Pons (tissue), 1 donor: ENCODE data around the gene CLRN2.
"Not testable (repeated sequence)": the region's sequence is repeated elsewhere in the genome, so short reads cannot be mapped to it uniquely, and the experiment has no call there.

ENCODE experiments used
- DNase-seq: peaks from one replicate; pipeline ENCODE4 v3.0.0-alpha.2; 2016; ENCODE audit warnings: low spot score

Gene CLRN2

DNA sequence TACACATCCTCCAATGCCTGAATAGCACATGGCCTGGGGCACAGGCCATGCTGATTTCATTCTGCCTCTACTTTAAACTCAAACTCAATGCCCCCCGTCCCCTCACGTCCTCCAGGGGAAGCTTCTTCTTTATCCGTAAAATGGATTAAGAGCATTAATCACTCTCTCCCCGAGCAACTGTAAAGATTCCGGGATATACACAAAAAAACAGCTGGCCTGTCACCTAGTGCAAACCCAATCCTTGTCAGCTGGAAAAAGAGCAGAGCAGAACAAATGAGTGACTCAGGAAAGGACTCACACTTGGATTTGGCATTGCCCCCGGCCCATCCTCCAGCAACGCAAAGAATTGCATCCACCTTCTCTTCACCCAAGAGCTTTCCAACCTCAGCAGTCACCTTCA, 10.9 kb upstream of the CLRN2 start:
- DNase-seq: no peak

DNA sequence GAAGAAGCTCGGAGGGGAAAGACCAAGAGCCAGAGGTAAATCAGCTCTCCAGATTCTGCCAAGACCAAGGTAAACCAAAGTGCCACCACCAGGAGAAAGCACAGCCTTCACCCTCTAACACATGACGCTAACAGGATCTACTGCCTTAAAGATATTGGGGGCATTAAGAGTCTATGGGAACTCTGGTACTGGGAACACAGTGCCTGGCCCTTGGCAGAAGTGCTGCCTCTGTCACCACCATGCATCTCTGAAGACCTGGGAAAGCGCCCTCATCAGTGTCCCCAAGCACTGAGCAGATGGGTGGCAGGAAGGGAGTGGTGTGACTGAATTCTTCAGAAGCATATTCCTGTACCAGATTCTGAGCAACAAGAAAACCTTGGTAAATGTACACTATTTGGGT, 4.4 kb upstream of the CLRN2 start:
- peak; percentile 62 for DNase-seq

DNA sequence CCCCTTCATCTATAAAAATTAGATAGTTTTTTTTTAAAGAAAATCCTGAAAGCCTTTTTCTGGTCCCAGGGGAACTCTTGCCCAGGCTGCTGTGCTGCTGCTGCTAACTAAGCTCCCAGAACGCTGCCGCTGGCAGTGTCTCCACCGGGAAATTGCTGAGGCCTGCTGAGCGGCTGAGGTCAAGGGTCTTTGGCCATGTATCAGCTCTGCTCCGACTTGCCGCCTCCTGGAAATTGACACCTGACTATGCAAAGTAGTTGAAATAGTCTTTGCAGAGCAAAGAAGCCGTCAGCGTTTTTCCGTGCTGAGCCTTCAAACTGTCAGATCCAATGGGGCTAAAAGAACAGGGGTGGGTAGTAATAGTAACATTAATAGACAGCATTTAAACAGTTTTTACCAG, 3.9 kb upstream of the CLRN2 start:
- peak; percentile 54 for DNase-seq

DNA sequence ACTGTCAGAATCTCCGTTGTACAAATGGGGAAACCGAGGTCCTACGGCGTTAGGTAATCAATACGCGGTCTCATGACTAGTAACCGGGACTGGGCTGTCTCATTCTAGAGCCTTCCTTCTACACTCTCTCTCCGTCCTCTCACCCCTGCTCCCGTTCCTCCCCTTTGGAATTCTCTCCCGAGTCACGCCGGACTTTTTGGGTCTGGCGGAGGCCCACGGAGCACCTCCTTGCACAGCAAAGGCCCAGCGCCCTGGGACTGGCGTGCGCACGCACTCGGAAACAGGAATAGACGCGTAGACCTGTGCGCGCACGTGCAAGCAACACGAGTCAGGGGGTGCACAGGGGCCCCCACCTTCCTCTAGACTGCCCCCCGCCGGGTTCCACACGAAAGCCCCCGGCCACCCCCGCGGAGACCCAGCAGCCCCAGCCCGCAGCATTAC, 3.4 kb upstream of the CLRN2 start:
- DNase-seq: no peak

DNA sequence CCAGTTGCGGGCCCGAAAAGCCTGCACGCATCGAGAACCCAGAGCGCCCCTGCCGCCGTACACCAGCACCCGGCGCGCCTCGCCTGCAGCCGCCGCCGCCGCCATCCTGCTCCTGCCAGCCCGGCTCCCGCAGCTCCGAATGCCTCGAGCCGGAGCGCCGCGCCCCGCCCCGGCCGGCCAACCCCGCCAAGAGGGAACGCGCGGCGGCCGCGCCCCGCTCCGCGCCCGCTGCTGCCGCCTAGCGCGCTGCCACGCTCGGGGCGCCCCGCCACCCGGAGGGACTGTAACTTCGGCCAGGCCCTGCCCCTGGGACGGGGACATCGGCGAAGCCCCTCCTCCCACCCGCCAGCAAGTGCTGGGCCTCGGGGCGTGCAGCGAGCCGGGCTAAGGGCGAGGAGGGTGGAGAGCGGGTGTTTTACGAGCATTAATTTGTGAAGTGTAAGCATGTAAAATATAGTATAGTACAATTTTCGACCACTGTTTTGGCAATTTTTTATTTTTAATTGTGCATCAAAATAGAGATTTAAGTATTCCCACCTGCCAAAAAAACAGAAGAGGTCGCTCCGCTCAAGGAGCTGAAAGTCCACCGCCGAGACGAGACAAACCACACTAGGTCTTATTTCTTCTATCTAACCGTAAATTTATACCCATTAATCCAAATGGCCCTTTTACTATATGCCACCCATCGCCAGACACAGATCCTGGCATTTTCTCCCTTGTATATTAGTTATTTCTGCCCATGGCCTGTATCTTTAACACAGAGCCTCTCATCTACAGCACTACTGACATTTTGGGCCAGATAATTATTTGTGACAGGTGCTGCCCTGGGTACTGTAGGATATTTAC, 2.8 kb upstream of the CLRN2 start, which contains the start of gene QDPR:
TSS of gene QDPR (minus strand) at position 141 of the 846 bp plus-strand sequence. CDS start at position 105, 36 bp downstream.
- peak; percentile 89 for DNase-seq

DNA sequence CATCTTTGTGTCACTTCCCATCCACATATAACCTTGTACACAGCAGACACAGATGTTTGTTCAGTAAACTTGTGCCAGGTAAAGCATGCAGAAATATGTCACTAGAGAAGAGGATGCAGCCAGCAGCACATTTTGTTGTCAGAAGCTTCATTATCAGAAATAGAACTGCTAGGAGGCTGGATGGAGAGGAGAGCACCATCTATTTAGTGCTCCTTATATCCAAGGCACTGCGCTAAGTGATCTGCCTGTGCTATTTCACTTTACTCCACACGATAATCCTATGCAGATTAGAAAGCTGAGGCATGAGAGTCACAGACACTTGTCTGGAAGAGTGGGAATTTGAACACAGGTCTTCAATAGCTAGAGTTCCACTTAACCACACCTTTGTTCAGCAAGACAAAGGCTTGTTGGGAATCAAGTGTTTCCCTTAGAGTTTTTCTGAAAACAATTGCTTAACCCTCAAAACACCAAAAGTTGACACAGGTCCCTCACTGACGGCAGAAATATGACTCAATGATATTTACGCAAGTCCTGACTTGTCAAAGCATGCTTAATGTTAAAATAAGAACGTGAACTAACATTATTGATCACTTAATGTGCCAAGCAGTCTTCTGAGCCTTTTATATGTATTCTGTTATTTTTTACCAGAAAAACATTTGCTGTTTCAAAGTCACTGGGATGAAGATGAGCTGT, 1.8 kb upstream of the CLRN2 start:
- peak; percentile 56 for DNase-seq

DNA sequence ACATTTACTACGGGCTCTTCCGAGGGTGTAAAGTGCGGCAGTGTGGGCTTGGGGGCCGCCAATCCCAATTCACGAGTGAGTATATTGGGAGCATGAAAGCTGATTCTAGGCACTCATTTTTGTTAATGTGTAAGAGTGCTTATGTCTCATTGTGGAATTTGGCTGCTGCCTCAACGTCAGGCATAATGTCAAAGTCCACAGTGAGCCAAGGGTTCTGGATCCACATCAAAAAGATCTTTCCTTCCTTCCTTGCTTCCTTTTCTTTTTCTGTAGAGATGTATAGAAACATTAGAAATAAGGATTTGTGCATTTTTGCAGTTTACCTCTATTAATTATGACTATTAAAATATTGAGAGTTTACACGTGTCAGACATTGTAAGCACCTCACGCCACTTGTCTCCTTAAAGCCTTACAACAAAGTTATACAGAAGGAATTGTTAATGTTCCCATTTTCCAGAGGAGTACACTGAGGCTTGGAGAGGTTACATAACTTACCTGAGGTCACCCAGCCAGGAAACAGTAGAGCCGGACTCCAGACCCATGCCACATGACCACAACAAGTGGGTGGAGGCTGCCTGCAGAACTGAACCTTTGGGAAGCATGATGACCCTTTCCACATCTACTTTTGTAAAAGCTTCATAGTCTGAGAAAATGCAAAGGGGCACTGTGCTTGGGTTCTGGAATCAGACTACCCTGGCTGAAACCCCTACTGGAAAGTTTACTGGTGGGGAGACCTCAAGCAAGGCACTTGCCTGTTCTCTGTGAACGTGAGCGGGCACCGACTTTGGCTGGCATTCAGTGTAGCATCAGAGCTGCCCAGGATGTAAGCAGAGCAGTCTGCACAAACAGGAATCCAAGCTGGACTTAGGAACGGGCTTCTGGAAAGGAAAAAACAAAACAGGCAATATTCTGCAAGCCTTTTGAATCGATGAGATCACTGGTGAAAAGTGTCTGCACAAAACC, 761 bp downstream of the CLRN2 start:
- no peak for DNase-seq

DNA sequence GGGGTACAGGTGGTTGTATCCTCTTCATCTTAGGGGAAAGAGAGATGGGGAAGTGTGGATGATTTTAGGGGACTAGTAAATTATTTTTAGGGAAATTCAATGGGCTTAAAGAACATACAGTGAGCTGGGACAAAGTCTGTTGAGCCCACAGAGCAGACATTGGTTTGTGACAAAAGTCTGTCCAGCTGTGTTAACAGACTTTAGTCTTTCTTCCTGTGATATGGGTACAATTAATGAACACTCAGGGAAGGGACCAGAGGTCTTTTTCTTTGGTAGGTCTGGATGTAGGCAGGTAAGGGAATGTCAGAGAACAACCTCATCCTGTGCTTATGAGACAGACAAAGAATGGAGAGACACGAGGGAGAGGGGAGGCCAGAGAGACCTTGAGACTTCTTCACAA, 2.0 kb downstream of the CLRN2 start:
- no peak for DNase-seq

DNA sequence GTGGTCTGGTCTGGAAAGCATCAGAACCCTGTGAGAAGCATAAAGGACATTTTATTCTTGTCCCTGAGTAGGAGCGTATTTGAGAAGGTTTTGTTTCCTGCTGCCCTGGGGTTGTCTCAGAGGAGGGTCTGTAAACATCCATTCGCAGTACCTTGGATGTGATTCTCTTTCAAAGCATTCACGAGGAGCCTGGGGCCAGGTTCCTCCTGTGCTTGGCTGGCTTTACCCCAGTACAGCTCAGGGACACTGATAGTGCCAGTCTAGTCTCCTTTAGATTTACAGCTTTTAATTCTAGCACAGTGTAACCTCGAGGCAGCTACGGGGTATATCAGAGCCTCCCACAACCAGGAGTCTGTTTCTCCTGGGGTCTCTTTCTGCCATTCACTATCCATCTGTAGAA, 2.7 kb downstream of the CLRN2 start:
- DNase-seq: no peak

DNA sequence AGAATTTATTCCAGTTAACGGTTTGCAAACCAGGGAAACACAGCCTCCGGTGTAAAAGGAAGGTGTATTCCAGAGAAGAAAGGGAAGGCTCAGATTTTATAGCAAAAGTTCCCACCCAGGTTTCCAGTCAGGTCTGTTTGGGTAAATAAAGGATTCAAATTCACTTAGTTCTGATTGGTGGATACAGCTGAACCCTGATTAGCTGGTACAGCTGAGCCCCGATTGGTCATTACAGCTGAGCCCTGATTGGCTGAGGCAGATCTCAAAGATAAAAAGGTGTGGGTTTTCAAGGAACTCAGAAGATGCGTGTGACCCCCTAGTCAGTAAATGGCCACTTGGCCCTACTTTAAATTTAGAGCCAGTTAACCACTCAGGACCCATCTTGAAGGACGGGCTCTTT, 6.6 kb downstream of the CLRN2 start:
- no peak for DNase-seq

DNA sequence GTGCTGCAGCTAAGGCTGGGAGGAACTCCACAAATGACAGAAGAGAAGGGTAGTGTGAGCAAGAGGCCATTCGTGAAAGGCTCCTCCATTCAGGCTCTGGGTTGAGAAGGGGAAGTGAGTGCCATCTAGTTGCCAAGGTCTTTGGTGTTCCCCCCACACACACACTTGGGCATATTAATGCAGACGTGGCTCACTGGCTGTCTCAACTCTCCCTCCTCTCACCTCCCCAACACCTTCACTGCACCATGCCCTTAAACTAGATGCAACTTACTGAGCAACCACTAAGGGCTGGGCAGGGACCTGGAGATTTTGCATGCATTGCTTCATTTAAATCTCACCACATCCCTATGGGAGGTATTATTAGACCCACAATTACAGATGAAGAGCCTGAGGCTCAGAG, 8.7 kb downstream of the CLRN2 start:
- DNase-seq: no peak

DNA sequence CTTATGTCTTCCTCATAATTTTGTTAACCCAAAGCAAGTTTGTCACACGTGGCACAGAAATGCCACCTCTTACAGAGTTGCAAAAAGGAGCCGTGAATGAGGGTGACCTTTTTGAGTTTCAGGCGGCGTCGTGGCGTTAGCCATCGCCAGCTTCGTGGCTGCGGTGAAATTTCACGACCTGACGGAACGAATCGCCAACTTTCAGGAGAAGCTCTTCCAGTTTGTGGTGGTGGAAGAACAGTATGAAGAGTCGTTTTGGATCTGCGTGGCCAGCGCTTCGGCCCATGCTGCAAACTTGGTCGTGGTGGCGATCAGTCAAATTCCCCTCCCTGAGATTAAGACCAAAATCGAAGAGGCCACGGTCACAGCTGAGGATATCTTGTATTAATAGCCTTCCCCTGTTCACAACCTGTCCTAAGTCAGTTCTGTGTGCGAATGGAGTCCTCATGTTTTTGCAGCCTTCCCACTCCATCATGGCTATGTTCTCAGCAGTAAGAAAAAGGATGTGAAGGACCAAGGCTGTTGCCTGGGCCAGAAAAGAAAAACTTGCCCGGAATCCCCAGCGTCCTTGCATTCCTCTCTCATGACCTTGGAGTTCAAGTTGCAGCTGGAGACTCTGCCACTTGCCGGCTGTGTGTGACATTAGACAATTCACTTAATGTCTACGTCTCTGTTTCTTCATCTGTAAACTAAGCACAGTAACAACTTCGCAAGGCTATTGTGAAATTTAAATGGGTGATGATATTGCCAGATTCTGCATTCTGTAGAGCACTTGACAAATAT, 11.9 kb downstream of the CLRN2 start:
- DNase-seq: no peak

DNA sequence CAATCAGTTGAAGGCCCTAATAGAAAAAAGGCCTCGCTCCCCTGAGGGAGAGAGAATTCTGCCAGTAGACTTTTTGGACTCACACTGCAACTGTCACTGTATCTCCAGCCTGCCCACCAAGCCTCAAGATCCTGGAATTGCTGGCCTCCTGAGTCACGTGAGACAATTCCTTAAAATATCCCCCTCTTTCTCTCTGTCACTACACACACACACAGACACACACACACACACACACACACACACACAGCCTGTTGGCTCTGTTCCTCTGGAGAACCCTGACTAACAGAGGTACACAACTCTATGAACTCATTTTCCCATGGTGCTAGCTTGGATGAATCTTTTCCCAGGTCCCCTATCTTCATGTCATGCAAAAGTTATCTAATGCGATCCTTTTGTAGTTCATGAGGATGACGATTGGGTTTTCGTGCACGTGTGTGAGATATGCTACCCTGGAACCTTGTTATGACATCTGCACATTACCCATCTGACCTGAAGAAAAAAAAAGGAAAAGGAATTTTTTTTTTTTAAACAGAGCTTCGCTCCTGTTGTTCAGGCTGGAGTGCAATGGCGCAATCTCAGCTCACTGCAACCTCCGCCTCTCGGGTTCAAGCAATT, 13.7 kb downstream of the CLRN2 start:
- DNase-seq: no peak

DNA sequence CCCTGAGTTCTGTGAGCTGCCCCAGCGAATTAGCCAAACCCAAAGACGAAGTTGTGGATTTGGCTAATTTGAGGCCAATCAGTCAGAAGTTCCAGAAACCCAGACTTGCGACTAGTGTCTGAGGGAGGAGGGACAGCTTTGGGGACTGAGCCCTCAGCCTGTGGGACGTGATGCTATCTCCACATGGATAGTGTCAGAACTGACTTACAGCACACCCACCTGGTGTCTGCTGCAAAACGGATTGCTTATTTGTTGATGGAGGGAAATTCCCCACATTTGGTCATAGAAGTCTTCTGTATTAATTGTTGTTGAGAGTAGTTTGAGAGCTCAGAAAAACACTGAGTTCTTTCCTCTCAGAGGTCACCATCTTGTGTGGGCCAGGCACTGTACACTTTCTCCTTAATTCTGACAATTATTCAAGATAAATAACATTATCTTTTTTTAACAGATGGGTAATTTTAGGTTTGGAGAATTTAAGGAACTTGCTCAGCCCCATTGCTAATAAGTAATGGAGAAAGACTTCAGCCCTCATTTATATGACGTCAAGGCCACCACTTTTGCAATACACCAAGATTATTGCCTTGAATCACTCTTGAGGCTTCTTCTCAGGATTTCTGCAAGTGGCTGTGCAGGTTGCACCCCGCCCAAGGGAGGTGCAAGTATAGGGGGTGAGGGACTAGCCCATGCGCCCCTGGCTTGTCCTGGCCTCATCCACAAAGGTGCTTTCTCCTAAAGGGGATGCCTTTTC, 16.7 kb downstream of the CLRN2 start:
- no peak for DNase-seq

DNA sequence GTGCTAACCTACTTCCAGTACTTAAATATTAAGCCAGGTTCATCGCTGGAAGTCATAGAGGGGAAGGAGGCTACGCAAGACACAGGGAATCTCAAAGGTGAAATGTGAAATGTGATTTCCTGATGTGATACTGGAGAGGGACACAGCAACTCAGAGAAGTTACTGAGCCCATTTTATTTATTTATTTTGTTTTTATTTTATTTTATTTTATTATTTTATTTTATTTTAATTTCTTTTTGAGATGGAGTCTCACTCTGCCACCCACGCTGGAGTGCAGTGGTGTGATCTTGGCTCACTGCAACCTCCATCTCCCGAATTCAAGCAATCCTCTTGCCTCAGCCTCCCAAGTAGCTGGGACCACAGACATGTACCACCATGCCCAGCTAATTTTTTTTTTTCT, 19.7 kb downstream of the CLRN2 start:
- DNase-seq: no peak

DNA sequence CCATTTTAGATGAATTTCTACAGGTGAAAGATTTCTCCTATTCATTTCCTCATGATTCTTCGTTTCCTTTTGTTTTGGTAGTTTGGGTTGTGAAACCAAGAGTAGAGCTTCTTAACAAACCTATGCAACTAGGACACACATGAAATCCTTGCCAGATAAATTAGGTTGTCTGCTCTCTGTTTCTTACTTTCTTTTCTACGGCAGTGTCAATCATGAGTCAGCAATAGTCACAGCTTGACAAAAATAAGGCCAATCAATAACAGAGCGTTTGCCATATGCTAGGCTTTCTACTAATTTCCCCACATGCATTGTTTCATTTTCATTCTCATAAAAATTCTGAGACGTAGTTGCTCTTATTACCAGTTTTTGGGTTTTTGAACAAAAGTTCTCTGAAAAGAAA, 20.3 kb downstream of the CLRN2 start:
- no peak for DNase-seq

DNA sequence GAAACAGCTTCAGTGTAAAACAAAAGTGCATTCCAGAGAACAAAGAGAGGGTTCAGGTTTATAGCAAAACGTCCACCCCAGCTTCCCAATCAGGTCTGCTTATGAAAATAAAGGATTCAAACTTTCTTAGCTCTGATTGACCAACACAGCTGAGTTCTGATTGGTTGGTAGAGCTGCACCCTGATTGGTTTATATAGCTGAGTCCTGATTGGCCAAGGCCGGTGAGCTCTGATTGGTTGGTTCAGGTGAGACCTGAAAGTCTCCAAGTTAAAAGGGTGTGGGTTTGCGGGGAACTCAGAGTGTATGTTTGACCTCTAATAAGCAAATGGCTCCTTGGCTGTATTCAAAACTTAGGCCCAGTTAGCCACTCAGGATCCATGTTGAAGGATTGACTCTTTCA, 20.9 kb downstream of the CLRN2 start:
- no peak for DNase-seq

DNA sequence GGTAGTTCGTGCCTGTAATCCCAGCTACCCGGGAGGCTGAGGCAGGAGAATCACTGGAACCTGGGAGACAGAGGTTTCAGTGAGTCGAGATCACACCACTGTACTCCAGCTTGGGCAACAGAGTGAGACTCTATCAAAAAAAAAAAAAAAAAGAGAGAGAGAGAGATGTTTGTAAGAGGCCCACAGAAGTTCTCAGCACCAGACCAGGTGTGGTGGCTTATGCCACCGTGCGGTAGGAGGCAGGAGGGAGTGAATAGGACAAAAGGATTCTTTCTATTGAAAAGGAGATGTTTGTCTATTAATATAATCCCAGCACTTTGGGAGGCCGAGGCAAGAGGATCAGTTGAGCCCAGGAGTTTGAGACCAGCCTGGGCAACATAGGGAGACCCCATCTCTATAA, 22.1 kb downstream of the CLRN2 start:
- not testable (repeated sequence) for DNase-seq

DNA sequence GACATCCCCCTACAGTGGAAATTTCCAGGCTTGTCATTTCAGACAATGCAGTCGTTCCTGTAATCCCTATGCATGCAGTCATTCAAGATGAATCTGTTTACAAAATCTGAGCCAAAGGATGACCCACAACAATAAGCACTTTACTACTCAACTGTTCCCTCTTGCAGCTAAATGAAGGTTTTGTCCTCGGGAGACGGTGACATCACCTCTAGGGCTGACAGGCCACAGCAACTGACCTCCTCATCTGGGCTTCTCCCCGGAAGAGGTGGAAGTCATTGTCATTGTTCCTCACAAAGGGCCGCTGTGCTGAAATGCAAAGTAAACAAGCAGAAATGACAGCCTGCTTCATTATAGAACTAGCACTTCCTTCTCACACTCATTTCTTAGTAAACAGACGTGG, 29.2 kb downstream of the CLRN2 start:
- peak; percentile 100 for DNase-seq

DNA sequence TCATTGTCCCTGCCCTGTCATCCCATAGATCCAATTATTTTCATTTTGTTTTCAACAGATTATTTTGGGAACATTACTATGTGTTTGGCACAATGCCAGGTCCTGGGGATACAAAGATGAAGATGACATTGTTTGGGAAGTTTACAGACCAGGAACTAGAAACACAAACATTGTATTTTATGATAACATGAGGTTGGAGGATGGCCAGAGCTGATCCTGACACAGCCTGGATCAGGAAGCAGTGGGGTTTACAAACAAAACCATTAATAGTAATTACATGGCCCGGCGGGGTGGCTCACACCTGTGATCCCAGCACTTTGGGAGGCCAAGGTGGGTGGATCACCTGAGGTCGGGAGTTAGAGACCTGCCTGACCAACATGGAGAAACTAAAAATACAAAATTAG, 29.9 kb downstream of the CLRN2 start:
- DNase-seq: peak; percentile 93
